ENCODE results near the gene LRIG3.
"Not testable (repeated sequence)": the region's sequence is repeated elsewhere in the genome, so short reads cannot be mapped to it uniquely, and the experiment has no call there.

Gene LRIG3

DNA sequence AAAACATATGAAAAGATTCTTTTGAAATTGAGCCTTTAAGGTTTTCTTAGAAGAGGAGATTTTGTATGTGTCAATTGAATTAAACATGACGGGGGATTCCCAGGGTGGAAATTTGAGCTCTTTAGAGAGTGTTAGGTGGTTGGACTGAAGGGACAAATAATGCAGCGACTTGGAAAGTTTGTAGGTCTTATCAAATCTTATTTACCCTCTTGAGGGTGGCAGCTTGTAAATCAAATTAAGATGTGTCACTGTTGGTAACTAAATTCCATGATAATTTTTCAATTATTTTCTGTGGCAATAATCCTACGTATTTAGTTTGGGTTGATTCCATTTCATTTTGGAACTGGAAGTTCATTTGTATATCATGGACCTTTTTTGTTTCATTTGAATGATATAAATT is 33.7 kb upstream of the LRIG3 start:
- TF ChIP-seq CTCF (IDR thresholded peaks at IDR 0.05; ENCODE audit: control extremely low read depth, extremely low read depth, low read depth, missing control alignments): no peak
- DNase-seq (ENCODE audit: extremely low spot score): no peak
- POLR2A ChIA-PET: no interaction called here
- CTCF ChIA-PET: interaction anchor here (0.7 kb wide), 1 partner anchor 21 kb away, joined by 3 read pairs; no protein-coding TSS in a partner anchor

DNA sequence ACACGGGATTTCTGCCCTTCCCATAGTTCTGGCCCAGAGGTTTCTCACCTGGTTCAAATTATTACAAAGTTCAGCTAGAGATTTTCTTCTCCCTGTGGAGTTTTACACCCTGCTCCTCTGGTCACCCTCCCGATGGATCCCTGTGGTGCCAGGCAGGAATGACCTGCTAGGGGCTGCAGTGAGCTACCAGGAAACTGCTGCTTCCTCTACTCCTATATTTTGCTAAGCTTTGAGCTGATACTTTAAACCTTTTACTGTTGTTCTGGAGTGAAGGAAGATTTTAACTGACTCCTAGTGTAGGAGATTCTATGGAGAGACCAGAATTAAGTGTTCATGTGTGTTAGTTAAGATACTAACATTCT is 30.4 kb upstream of the LRIG3 start:
- ChIA-PET CTCF (interaction anchor here (1.5 kb wide), 1 partner anchor 8 kb away, joined by 4 read pairs; no protein-coding TSS in a partner anchor), POLR2A (no interaction called here)
- no peak for TF ChIP-seq CTCF (IDR thresholded peaks at IDR 0.05; ENCODE audit: control extremely low read depth, extremely low read depth, low read depth, missing control alignments)
- no peak for DNase-seq (ENCODE audit: extremely low spot score)

- CTCF ChIA-PET; DNase-seq (ENCODE audit: extremely low spot score); POLR2A ChIA-PET: not testable (repeated sequence)
Measured at GRCh38 chr12:58949954-58950738, 29.8 kb upstream of the LRIG3 start.

DNA sequence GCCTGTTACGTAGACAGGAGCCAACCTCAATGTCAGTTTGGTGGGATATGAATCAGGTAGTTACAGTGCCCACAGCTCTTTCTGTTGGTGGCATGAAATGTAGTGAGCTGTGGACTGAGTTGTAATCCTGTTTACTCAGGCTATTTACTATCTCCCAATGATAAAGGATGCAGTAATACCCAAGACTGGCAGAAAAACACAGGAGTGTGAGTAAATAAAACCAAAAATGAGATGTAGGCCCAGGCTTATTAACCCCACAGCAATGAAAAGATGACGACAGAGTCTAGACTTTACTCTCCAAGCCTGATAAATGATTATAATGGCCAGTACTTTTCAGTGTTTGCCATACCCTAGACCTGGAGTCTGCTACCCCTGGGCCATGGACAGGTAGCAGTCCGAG is 22.8 kb upstream of the LRIG3 start:
- DNase-seq (ENCODE audit: extremely low spot score): no peak
- POLR2A ChIA-PET: no interaction called here
- CTCF ChIA-PET: interaction anchor here (1.2 to 1.5 kb wide), 2 partner anchors 8 to 30 kb away, joined by 4 to 5 read pairs; no protein-coding TSS in a partner anchor
- TF ChIP-seq CTCF (IDR thresholded peaks at IDR 0.05; ENCODE audit: control extremely low read depth, extremely low read depth, low read depth, missing control alignments): no peak

DNA sequence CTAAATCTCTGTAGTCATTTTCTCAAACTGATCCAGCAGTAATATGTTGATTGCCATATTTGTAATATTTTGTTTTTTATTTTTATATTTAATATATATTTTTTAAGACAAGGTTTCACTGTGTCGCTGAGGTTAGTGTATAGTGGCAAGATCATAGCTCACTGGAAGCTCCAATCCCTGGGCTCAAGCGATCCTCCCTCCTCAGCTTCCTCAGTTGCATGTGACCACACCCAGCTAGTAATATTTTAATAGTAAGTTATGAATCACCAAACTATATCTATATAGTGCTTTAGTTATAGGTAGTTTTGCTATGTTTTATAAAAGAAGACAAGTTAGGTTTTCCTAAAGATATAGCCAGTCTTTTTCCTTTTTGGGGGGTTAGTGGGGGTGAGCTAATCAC is 22.0 kb upstream of the LRIG3 start:
- CTCF ChIA-PET: interaction anchor here (1.2 to 1.5 kb wide), 2 partner anchors 9 to 29 kb away, joined by 4 to 5 read pairs; no protein-coding TSS in a partner anchor
- no peak for DNase-seq (ENCODE audit: extremely low spot score)
- POLR2A ChIA-PET: no interaction called here
- TF ChIP-seq CTCF (IDR thresholded peaks at IDR 0.05; ENCODE audit: control extremely low read depth, extremely low read depth, low read depth, missing control alignments): no peak

- DNase-seq (ENCODE audit: extremely low spot score): no peak
- ChIA-PET POLR2A (no interaction called here), CTCF (interaction anchor here (0.6 to 1.0 kb wide), 2 partner anchors 15 to 34 kb away, joined by 3 read pairs; no protein-coding TSS in a partner anchor)
- TF ChIP-seq CTCF (IDR thresholded peaks at IDR 0.05; ENCODE audit: control extremely low read depth, extremely low read depth, low read depth, missing control alignments): no peak
Measured at GRCh38 chr12:58939399-58940100, 19.2 kb upstream of the LRIG3 start.

- DNase-seq (ENCODE audit: extremely low spot score): no peak
- CTCF ChIA-PET: no interaction called here
- no peak for TF ChIP-seq CTCF (IDR thresholded peaks at IDR 0.05; ENCODE audit: control extremely low read depth, extremely low read depth, low read depth, missing control alignments)
- POLR2A ChIA-PET: no interaction called here
Measured at GRCh38 chr12:58938440-58938839, 18.1 kb upstream of the LRIG3 start.
